ENCODE measurements around the gene MYH11. TPM values are rescaled to one million over a fixed set of nuclear protein-coding genes. Genes with fewer than 3 reads are reported as not detected.

MYH11 gene
- total RNA-seq, 1 donor from 2014 or later = 102 TPM

DNA sequence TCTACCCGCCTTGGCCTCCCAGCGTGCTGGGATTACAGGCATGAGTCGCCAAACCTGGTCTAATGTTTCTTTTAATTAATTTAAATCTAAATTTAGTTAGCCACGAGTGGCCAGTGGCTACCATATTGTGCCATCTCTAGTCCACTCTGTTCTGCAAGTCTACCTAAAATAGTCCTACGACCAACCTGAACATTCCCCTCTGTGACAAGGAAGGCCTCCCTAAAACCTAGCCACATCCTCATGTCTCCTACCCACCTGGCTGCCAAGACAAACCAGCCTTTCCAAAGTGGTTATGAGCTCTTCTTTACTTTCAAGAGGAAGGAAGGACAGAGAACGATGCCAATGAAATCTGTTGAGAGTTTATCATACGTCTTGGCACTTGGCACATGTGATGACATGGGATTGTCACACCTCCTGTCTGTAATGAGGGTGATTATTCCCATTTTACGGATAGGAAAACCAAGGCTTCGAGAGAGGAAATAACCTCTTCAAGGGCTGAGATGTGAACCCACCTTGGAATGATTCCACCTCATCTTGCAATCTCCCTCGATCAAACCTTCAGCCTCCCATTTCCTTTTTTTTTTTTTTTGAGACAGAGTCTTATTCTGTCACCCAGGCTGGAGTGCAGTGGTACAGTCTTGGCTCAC is 19.7 kb downstream of the MYH11 start:
- ATAC-seq (no peak), DNase-seq (no peak)
- intact Hi-C loops (cut with DNase I) = no loop called here
- TF ChIP-seq, protein P1, sequence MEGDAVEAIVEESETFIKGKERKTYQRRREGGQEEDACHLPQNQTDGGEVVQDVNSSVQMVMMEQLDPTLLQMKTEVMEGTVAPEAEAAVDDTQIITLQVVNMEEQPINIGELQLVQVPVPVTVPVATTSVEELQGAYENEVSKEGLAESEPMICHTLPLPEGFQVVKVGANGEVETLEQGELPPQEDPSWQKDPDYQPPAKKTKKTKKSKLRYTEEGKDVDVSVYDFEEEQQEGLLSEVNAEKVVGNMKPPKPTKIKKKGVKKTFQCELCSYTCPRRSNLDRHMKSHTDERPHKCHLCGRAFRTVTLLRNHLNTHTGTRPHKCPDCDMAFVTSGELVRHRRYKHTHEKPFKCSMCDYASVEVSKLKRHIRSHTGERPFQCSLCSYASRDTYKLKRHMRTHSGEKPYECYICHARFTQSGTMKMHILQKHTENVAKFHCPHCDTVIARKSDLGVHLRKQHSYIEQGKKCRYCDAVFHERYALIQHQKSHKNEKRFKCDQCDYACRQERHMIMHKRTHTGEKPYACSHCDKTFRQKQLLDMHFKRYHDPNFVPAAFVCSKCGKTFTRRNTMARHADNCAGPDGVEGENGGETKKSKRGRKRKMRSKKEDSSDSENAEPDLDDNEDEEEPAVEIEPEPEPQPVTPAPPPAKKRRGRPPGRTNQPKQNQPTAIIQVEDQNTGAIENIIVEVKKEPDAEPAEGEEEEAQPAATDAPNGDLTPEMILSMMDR (IDR thresholded peaks at IDR 0.05) = no peak
- Histone ChIP-seq H3K36me3 (no peaks in the 10 kb centered on the region), H3K27ac (no peak overlapping the region), H3K27me3 (ENCODE audit: low read depth) (no peaks in the 10 kb centered on the region), H3K4me1 (no peaks in the 10 kb centered on the region), H3K4me3 (no peak overlapping the region), H3K9me3 (no peaks in the 10 kb centered on the region)

DNA sequence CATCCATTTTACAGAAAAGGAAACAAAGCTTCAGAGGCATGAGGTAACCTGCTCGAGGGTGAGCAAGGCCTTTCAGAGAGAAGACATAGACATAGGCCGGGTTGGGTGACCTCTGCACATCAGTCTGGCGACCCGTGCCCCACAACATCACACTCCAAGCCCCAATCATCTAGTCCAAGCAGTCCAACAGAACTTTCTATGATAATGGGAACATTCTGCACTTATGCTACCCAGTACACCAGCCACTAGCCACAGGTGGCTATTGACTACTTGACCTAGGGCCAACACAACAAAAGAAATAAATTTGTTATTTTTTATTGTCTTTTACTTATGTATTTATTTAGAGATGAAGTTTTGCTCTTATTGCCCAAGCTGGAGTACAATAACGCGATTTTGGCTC is 20.8 kb downstream of the MYH11 start:
- H3K9me3 ChIP-seq = no peaks in the 10 kb centered on the region
- no peak for DNase-seq
- H3K4me3 ChIP-seq = no peak overlapping the region
- no peak for ATAC-seq
- H3K27me3 ChIP-seq (ENCODE audit: low read depth) = no peaks in the 10 kb centered on the region
- intact Hi-C loops (cut with DNase I) = no loop called here
- TF ChIP-seq, protein P1 (IDR thresholded peaks at IDR 0.05) = no peak
- no peak overlapping the region for H3K27ac ChIP-seq
- no peaks in the 10 kb centered on the region for H3K4me1 ChIP-seq
- H3K36me3 ChIP-seq = no peaks in the 10 kb centered on the region

DNA sequence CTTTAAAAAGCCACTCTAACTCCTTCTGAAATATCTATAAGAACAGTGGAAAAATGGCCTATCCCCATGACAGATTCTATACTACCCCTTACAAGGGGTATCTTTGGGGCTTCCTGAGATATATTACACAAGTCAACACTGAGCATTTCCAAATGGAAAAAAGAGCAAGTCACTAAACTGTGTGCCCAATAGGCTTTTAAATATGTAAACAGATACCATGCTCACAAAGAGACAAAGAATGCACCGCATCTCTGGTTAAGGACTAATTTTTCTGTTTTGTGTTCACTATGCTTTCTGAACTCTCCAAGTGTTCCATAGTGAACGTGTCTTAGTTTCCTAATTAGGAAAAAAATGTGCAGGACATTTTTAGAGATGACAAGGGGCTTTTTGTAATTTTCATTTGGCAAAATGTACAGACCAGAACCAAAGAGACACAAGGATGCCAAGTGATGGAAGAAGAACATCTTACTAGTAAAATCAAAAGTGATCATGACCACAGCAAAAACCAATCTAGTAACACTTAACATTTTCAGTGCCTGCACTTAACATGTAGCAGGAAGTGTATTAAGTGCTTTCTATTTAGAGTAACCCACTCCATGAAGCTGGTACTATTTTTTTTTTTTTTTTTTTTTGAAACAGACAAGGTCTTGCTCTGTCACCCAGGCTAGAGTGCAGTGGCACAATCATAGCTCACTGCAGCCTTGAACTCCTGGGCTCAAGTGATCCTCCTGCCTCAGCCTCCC is 21.5 kb downstream of the MYH11 start:
- Histone ChIP-seq H3K4me1 (no peaks in the 10 kb centered on the region), H3K27me3 (ENCODE audit: low read depth) (no peaks in the 10 kb centered on the region), H3K36me3 (no peaks in the 10 kb centered on the region), H3K9me3 (no peaks in the 10 kb centered on the region), H3K4me3 (no peak overlapping the region), H3K27ac (no peak overlapping the region)
- DNase-seq (no peak), ATAC-seq (peak in 1 of 2 donors; percentile 34)
- TF ChIP-seq, protein P1 (IDR thresholded peaks at IDR 0.05) = no peak
- intact Hi-C loops (cut with DNase I) = no loop called here

DNA sequence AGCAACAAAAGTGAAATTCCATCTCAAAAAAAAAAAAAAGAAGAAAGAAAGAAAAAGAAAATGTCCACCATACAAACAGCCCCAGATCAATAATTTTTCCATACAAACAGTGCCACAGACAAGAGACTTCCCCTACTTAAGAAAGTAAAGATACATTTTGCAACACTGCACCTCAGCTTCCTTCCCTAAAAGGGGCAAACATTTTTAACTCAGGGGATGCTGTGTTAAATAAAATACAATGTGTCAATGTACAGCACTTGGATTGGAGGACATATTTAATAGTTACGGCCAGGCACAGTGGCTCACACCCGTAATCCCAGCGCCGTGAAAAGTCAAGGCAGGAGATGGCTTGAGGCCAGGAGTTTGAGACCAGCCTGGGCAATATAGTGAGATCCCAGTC is 22.3 kb downstream of the MYH11 start:
- DNase-seq = no peak
- H3K4me1 ChIP-seq = no peaks in the 10 kb centered on the region
- no peaks in the 10 kb centered on the region for H3K36me3 ChIP-seq
- H3K4me3 ChIP-seq = no peak overlapping the region
- ATAC-seq = no peak
- no peaks in the 10 kb centered on the region for H3K27me3 ChIP-seq (ENCODE audit: low read depth)
- TF ChIP-seq, protein P1 (IDR thresholded peaks at IDR 0.05) = no peak
- no peak overlapping the region for H3K27ac ChIP-seq
- H3K9me3 ChIP-seq = no peaks in the 10 kb centered on the region
- intact Hi-C loops (cut with DNase I) = no loop called here

DNA sequence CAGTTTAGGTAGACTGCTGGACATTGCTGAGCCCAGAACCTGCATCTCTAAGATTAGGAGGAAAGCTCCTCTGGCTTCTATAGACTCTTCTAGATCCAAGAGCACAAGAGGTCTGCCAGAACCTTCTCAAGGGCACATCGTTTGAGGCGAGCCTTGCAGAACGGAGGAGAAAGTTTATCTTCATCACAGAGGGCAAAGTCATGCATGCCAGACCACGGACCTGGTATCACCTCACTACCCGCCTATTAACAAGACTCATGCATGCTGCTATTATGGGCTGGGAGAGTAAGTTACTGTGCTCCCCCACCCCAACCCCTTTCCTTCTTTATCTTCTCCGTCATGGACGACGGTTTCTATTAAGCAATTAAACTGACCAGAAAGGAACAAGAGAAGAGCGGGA is 23.3 kb downstream of the MYH11 start:
- no peaks in the 10 kb centered on the region for H3K36me3 ChIP-seq
- no peak for ATAC-seq
- H3K4me1 ChIP-seq = peaks cover 5% of the 10 kb centered on the region
- no peak overlapping the region for H3K27ac ChIP-seq
- no peak overlapping the region for H3K4me3 ChIP-seq
- intact Hi-C loops (cut with DNase I) = no loop called here
- H3K9me3 ChIP-seq = no peaks in the 10 kb centered on the region
- TF ChIP-seq, protein P1 (IDR thresholded peaks at IDR 0.05) = no peak
- H3K27me3 ChIP-seq (ENCODE audit: low read depth) = no peaks in the 10 kb centered on the region
- no peak for DNase-seq
